Mucosa of descending colon (tissue), 3 donors: Measurements from ENCODE around the gene CXXC4. TPM values are rescaled to one million over a fixed set of nuclear protein-coding genes. Genes with fewer than 3 reads are reported as not detected.

Experiments used
- ATAC-seq: fragments of 200-7000 bp; cut with Tn5 transposase; one replicate; pipeline ENCODE4 v1.9.1; 2020; ENCODE audit warnings: mild to moderate bottlenecking, moderate library complexity
- DNase-seq, 3 donors: peaks; one replicate each; pipeline ENCODE4 v3.0.0-alpha.2; 2020
- H3K36me3 ChIP-seq: fragments of 200-600 bp; one replicate; pipeline ENCODE4 v1.8.0; 2021; ENCODE audit warnings: low read depth, mild to moderate bottlenecking
- H3K4me1 ChIP-seq: fragments of 200-600 bp; one replicate; pipeline ENCODE4 v1.8.0; 2021; ENCODE audit warnings: low read depth, mild to moderate bottlenecking
- H3K4me3 ChIP-seq: fragments of 200-600 bp; one replicate; pipeline ENCODE4 v1.8.0; 2021; ENCODE audit warnings: mild to moderate bottlenecking
- H3K9me3 ChIP-seq: fragments of 200-600 bp; one replicate; pipeline ENCODE4 v1.8.0; 2021; ENCODE audit warnings: mild to moderate bottlenecking
- CTCF ChIP-seq: fragments of 200-600 bp; IDR thresholded peaks from one replicate; pipeline ENCODE4 v1.8.0; 2022; ENCODE audit warnings: antibody characterized with exemption, mild to moderate bottlenecking
- intact Hi-C, 2 donors: fragments of 100-400 bp; cut with DNase I in 1 of 2; cut with micrococcal nuclease in 1 of 2; formaldehyde crosslinking; loops; one replicate each; pipeline versions ENCODE4 v1.11.0 to v1.11.1; 2022; cut with DNase I, micrococcal nuclease
- total RNA-seq, 3 donors: library from RNA; stranded (reverse); fragmentation: NEBNext Ultra II Directional in 2 of 3; extraction: Animal tissue kit (Norgen Biotek cat#: 25700) in 2 of 3; gene quantifications; one replicate each; pipeline versions ENCODE4 v1.2.1 to v1.2.4, GENCODE V29; 2021 to 2023
- donor health status: DM: no; HTN: no; CAD: no; lungs with moderate emphysema.
- donor health status: DM: no; HTN: no; CAD: no.
- donor health status: DM: no; HTN: yes; CAD: no.

Gene CXXC4
- total RNA-seq, 3 donors from 2014 or later: 0.96 to 4.2 (median 1.7) TPM

- no peak overlapping the region for H3K4me3 ChIP-seq
- ATAC-seq (no peak), DNase-seq (no peak)
- intact Hi-C loops: no loop called here
- no peaks in the 10 kb centered on the region for H3K4me1 ChIP-seq
- H3K36me3 ChIP-seq: no peaks in the 10 kb centered on the region
- H3K9me3 ChIP-seq: no peaks in the 10 kb centered on the region
- TF ChIP-seq CTCF: no peak
Measured at GRCh38 chr4:104470770-104471169, 23.9 kb downstream of the CXXC4 start.

GRCh38 chr4:104469794-104470193 lies 24.9 kb downstream of the CXXC4 start:
- intact Hi-C loops: no loop called here
- no peak for ATAC-seq
- DNase-seq: no peak
- Histone ChIP-seq H3K36me3 (no peaks in the 10 kb centered on the region), H3K9me3 (no peaks in the 10 kb centered on the region), H3K4me1 (no peaks in the 10 kb centered on the region), H3K4me3 (no peak overlapping the region)
- TF ChIP-seq CTCF: no peak

- H3K9me3 ChIP-seq: no peaks in the 10 kb centered on the region
- DNase-seq (no peak), ATAC-seq (no peak)
- no peak for TF ChIP-seq CTCF
- H3K4me3 ChIP-seq: no peak overlapping the region
- no peaks in the 10 kb centered on the region for H3K4me1 ChIP-seq
- no peaks in the 10 kb centered on the region for H3K36me3 ChIP-seq
- intact Hi-C loops: no loop called here
Measured at GRCh38 chr4:104465619-104466018, 29.1 kb downstream of the CXXC4 start.

- Histone ChIP-seq H3K4me1 (no peaks in the 10 kb centered on the region), H3K4me3 (no peak overlapping the region), H3K9me3 (no peaks in the 10 kb centered on the region), H3K36me3 (no peaks in the 10 kb centered on the region)
- ATAC-seq (no peak), DNase-seq (no peak)
- intact Hi-C loops: no loop called here
- no peak for TF ChIP-seq CTCF
Measured at GRCh38 chr4:104465201-104465600, 29.5 kb downstream of the CXXC4 start.

GRCh38 chr4:104462641-104463040 lies 32.1 kb downstream of the CXXC4 start:
- H3K4me3 ChIP-seq: no peak overlapping the region
- no peaks in the 10 kb centered on the region for H3K9me3 ChIP-seq
- no peaks in the 10 kb centered on the region for H3K4me1 ChIP-seq
- no peak for TF ChIP-seq CTCF
- intact Hi-C loops: no loop called here
- H3K36me3 ChIP-seq: no peaks in the 10 kb centered on the region
- DNase-seq: no peak
- peak; percentile 40 for ATAC-seq

GRCh38 chr4:104457308-104457981 lies 37.2 kb downstream of the CXXC4 start:
- no peaks in the 10 kb centered on the region for H3K4me1 ChIP-seq
- intact Hi-C loops: no loop called here
- DNase-seq: no peak
- no peak overlapping the region for H3K4me3 ChIP-seq
- no peaks in the 10 kb centered on the region for H3K9me3 ChIP-seq
- ATAC-seq: no peak
- H3K36me3 ChIP-seq: no peaks in the 10 kb centered on the region
- no peak for TF ChIP-seq CTCF
